Left ventricle myocardium superior (tissue), 1 donor: Measurements from ENCODE around the gene CLEC16A. TPM values are rescaled to one million over a fixed set of nuclear protein-coding genes. Genes with fewer than 3 reads are reported as not detected.

Experiments used
- ATAC-seq: fragments of 200-7000 bp; cut with Tn5 transposase; one replicate; pipeline ENCODE4 v1.9.1; 2020; ENCODE audit warnings: mild to moderate bottlenecking, moderate library complexity
- DNase-seq: peaks from one replicate; pipeline ENCODE4 v3.0.0-alpha.2; 2020
- intact Hi-C: fragments of 100-400 bp; cut with micrococcal nuclease; formaldehyde crosslinking; loops from one replicate; pipeline ENCODE4 v1.11.0; 2022
- total RNA-seq: library from RNA; stranded (reverse); fragmentation: NEBNext Ultra II Directional; extraction: Animal tissue kit (Norgen Biotek cat#: 25700); gene quantifications from one replicate; pipeline ENCODE4 v1.2.1, GENCODE V29; 2021
- donor health status: DM: no; HTN: yes; CAD: no; lungs with severe emphysema.

The CLEC16A gene
- total RNA-seq, 1 donor from 2014 or later = 20.6 TPM

- DNase-seq = peak; percentile 3
- intact Hi-C loops = no loop called here
- ATAC-seq = no peak
These were observed 205.8 kb downstream of the CLEC16A start for GRCh38 chr16:11150190-11150589.

GRCh38 chr16:11151156-11151884, 207.0 kb downstream of the CLEC16A start:
- ATAC-seq = no peak
- peak; percentile 9 for DNase-seq
- intact Hi-C loops = no loop called here

- intact Hi-C loops = no loop called here
- DNase-seq (no peak), ATAC-seq (no peak)
These were observed 207.7 kb downstream of the CLEC16A start for GRCh38 chr16:11151885-11152629.

- peak; percentile 8 for DNase-seq
- intact Hi-C loops = no loop called here
- ATAC-seq = no peak
These were observed 208.4 kb downstream of the CLEC16A start for GRCh38 chr16:11152677-11153331.

- ATAC-seq (peak; percentile 56), DNase-seq (peak; percentile 19)
- intact Hi-C loops = no loop called here
These were observed 211.0 kb downstream of the CLEC16A start for GRCh38 chr16:11155284-11155806.

- no peak for ATAC-seq
- intact Hi-C loops = no loop called here
- DNase-seq = peak; percentile 12
These were observed 212.0 kb downstream of the CLEC16A start for GRCh38 chr16:11156401-11156800.

GRCh38 chr16:11157143-11157542, 212.8 kb downstream of the CLEC16A start:
- ATAC-seq (no peak), DNase-seq (peak; percentile 13)
- intact Hi-C loops = no loop called here

GRCh38 chr16:11158018-11158417, 213.7 kb downstream of the CLEC16A start:
- ATAC-seq = no peak
- DNase-seq = peak; percentile 2
- intact Hi-C loops = no loop called here

GRCh38 chr16:11159282-11159681, 214.9 kb downstream of the CLEC16A start:
- DNase-seq (peak; percentile 18), ATAC-seq (no peak)
- intact Hi-C loops = no loop called here

- no peak for ATAC-seq
- intact Hi-C loops = no loop called here
These were observed 216.3 kb downstream of the CLEC16A start for GRCh38 chr16:11160676-11161115.

GRCh38 chr16:11161439-11161838, 217.1 kb downstream of the CLEC16A start:
- intact Hi-C loops = no loop called here
- DNase-seq (peak; percentile 5), ATAC-seq (no peak)

More at GRCh38 chr16:11160676-11161115, 216.3 kb downstream of the CLEC16A start:
- DNase-seq = no peak

- intact Hi-C loops = no loop called here
- DNase-seq = peak; percentile 31
- ATAC-seq = peak; percentile 82
These were observed 217.6 kb downstream of the CLEC16A start for GRCh38 chr16:11161974-11162373.

- ATAC-seq = peak; percentile 65
- DNase-seq = peak; percentile 15
- intact Hi-C loops = no loop called here
These were observed 218.4 kb downstream of the CLEC16A start for GRCh38 chr16:11162586-11163268.

- DNase-seq (peak; percentile 14), ATAC-seq (no peak)
- intact Hi-C loops = no loop called here
These were observed 219.4 kb downstream of the CLEC16A start for GRCh38 chr16:11163761-11164261.

GRCh38 chr16:11164482-11165270, 220.3 kb downstream of the CLEC16A start:
- DNase-seq (peak; percentile 9), ATAC-seq (no peak)
- intact Hi-C loops = no loop called here

- no peak for ATAC-seq
- intact Hi-C loops = no loop called here
These were observed 221.0 kb downstream of the CLEC16A start for GRCh38 chr16:11165349-11165748.

GRCh38 chr16:11165894-11166665, 221.7 kb downstream of the CLEC16A start:
- intact Hi-C loops = no loop called here
- DNase-seq (peak; percentile 12), ATAC-seq (no peak)

More at GRCh38 chr16:11165349-11165748, 221.0 kb downstream of the CLEC16A start:
- peak; percentile 9 for DNase-seq
